ENCODE measurements around the gene ZFAND4. TPM values are rescaled to one million over a fixed set of nuclear protein-coding genes. Genes with fewer than 3 reads are reported as not detected.
"Not testable (repeated sequence)": the region's sequence is repeated elsewhere in the genome, so short reads cannot be mapped to it uniquely, and the experiment has no call there.

The ZFAND4 gene
- total RNA-seq, 2 experiments from 2014 or later, result 11.5 to 11.9 TPM

DNA sequence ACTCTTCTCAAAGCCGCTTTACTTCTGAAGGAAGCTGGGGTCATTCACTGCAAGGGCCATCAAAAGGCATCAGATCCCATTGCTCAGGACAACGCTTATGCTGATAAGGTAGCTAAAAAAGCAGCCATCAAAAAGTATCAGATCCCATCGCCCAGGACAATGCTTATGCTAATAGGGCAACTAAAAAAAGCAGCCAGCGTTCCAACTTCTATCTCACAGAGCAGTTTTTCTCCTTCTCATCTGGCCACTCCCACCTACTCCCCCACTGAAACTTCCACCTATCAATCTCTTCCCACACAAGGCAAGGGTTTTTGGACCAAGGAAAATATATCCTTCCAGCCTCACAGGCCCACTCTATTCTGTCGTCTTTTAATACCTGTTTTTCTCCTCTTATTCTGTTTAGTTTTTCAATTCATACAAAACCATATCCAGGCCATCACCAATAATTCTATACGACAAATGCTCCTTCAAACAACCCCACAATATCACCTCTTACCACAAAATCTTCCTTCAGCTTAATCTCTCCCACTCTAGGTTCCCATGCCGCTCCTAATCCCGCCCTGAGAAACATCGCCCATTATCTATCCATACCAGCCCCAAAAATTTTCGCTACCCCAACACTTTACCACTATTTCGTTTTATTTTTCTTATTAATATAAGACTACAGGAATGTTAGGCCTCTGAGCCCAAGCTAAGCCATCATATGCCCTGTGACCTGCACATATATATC, 97.4 kb downstream of the ZFAND4 start:
- intact Hi-C loops (cut with DNase I, micrococcal nuclease), result not testable (repeated sequence)

GRCh38 chr10:45569471-45569870, 103.1 kb downstream of the ZFAND4 start:
- Mint-ChIP-seq H3K4me3 (no peak overlapping the region), H3K4me1 (peaks cover 17% of the 10 kb centered on the region), H3K27me3 (no peaks in the 10 kb centered on the region), H3K36me3 (ENCODE audit: low read depth) (peaks cover 2% of the 10 kb centered on the region), H3K27ac (no peak overlapping the region), H3K9me3 (ENCODE audit: low read depth) (no peaks in the 10 kb centered on the region)
- CTCF ChIA-PET, result no interaction called here
- intact Hi-C loops (cut with DNase I, micrococcal nuclease), result no loop called here
- POLR2A ChIA-PET, result no interaction called here
- no peak for ATAC-seq
- DNase-seq, result no peak

More for the DNA sequence above, 97.4 kb downstream of the ZFAND4 start:
- POLR2A ChIA-PET; H3K4me3 Mint-ChIP-seq; DNase-seq; CTCF ChIA-PET; ATAC-seq; H3K27me3 Mint-ChIP-seq; H3K36me3 Mint-ChIP-seq (ENCODE audit: low read depth); H3K9me3 Mint-ChIP-seq (ENCODE audit: low read depth); H3K27ac Mint-ChIP-seq: not testable (repeated sequence)
- H3K4me1 Mint-ChIP-seq, result peaks cover 17% of the 10 kb centered on the region

DNA sequence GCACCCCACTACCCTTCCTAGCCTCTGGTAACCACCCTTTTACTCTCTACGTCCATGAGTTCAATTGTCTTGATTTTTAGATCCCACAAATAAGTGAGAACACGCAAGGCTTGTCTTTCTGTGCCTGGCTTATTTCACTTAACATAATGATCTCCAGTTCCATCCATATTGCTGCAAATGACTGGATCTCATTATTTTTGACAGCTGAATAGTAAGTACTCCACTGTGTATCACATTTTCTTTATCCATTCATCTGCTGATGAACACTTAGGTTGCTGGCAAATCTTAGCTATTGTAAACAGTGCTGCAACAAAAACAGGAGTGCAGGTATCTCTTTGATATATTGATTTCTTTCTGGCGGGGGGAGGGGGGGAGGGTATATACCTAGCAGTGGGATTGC, 106.2 kb downstream of the ZFAND4 start:
- no peaks in the 10 kb centered on the region for H3K27me3 Mint-ChIP-seq
- H3K4me1 Mint-ChIP-seq, result peaks cover 29% of the 10 kb centered on the region
- intact Hi-C loops (cut with DNase I, micrococcal nuclease), result no loop called here
- no peak for ATAC-seq
- no peaks in the 10 kb centered on the region for H3K9me3 Mint-ChIP-seq (ENCODE audit: low read depth)
- H3K36me3 Mint-ChIP-seq (ENCODE audit: low read depth), result peaks cover 2% of the 10 kb centered on the region
- H3K4me3 Mint-ChIP-seq, result no peak overlapping the region
- no peak overlapping the region for H3K27ac Mint-ChIP-seq
- CTCF ChIA-PET, result no interaction called here
- POLR2A ChIA-PET, result interaction anchor here (0.6 kb wide), 1 partner anchor 63 kb away, joined by 5 read pairs; no protein-coding TSS in a partner anchor
- DNase-seq, result no peak

Other genes with a start within 250 kb of the ZFAND4 start
- 10 to 100 TPM; 33.0 to 33.8 TPM for gene WASHC2C, start 54.5 kb upstream of the ZFAND4 start, total RNA-seq
- 10 to 100 TPM; 21.9 to 22.7 TPM for gene AGAP4, start 174.7 kb upstream of the ZFAND4 start, total RNA-seq